Stomach smooth muscle (tissue), 2 donors: Measurements from ENCODE around the gene PEX1.
"Not testable (repeated sequence)": the region's sequence is repeated elsewhere in the genome, so short reads cannot be mapped to it uniquely, and the experiment has no call there.

ENCODE experiments used
- H3K27ac ChIP-seq: one replicate; pipeline ENCODE4 v1.7.0; 2013; ENCODE audit warnings: mild to moderate bottlenecking, low read length, inconsistent platforms
- H3K27me3 ChIP-seq, 2 donors: one replicate each; pipeline ENCODE4 v1.7.0; 2013; ENCODE audit warnings: low read length in 2 of 2; ENCODE audit not compliant: insufficient read depth in 2 of 2, control insufficient read depth in 1 of 2
- H3K36me3 ChIP-seq, 2 donors: one replicate each; pipeline ENCODE4 v1.7.0; 2013; ENCODE audit warnings: low read length in 2 of 2; ENCODE audit not compliant: control insufficient read depth in 2 of 2, insufficient read depth in 2 of 2
- H3K4me1 ChIP-seq: one replicate; pipeline ENCODE4 v1.7.0; 2013; ENCODE audit warnings: low read length; ENCODE audit not compliant: control insufficient read depth, insufficient read depth
- H3K4me3 ChIP-seq, 2 donors: one replicate each; pipeline ENCODE4 v1.7.0; 2013; ENCODE audit warnings: low read length in 2 of 2
- H3K9ac ChIP-seq, 2 donors: one replicate each; pipeline ENCODE4 v1.7.0; 2013; ENCODE audit warnings: low read length in 2 of 2, mild to moderate bottlenecking in 1 of 2
- H3K9me3 ChIP-seq, 2 donors: one replicate each; pipeline ENCODE4 v1.7.0; 2013; ENCODE audit warnings: low read length in 2 of 2; ENCODE audit not compliant: control insufficient read depth in 2 of 2
- donor health status: healthy.
- donor health status: Pancreatic carcinoma.

PEX1 gene

GRCh38 chr7:92504563-92504962 is 23.8 kb downstream of the PEX1 start:
- H3K9ac ChIP-seq = no peak overlapping the region
- no peaks in the 10 kb centered on the region for H3K4me1 ChIP-seq
- H3K36me3 ChIP-seq = peaks cover 22 to 41% of the 10 kb centered on the region in 2 donors
- no peaks in the 10 kb centered on the region for H3K9me3 ChIP-seq
- H3K27ac ChIP-seq = no peak overlapping the region
- no peak overlapping the region for H3K4me3 ChIP-seq
- no peaks in the 10 kb centered on the region for H3K27me3 ChIP-seq

- H3K9ac ChIP-seq = no peak overlapping the region
- H3K9me3 ChIP-seq = no peaks in the 10 kb centered on the region
- peaks cover 30 to 44% of the 10 kb centered on the region in 2 donors for H3K36me3 ChIP-seq
- H3K4me1 ChIP-seq = no peaks in the 10 kb centered on the region
- H3K27ac ChIP-seq = no peak overlapping the region
- H3K27me3 ChIP-seq = no peaks in the 10 kb centered on the region
- no peak overlapping the region for H3K4me3 ChIP-seq
Measured at GRCh38 chr7:92503767-92504166, 24.6 kb downstream of the PEX1 start.

- H3K27ac ChIP-seq = no peak overlapping the region
- no peak overlapping the region for H3K9ac ChIP-seq
- H3K4me3 ChIP-seq = no peak overlapping the region
- H3K27me3 ChIP-seq = no peaks in the 10 kb centered on the region
- H3K4me1 ChIP-seq = no peaks in the 10 kb centered on the region
- no peaks in the 10 kb centered on the region for H3K9me3 ChIP-seq
- peaks cover 37% of the 10 kb centered on the region in 2 donors for H3K36me3 ChIP-seq
Measured at GRCh38 chr7:92498557-92498956, 29.8 kb downstream of the PEX1 start.

- H3K36me3 ChIP-seq = peaks cover 42 to 44% of the 10 kb centered on the region in 2 donors
- H3K9me3 ChIP-seq = no peaks in the 10 kb centered on the region
- no peak overlapping the region for H3K4me3 ChIP-seq
- no peak overlapping the region for H3K9ac ChIP-seq
- H3K27me3 ChIP-seq = no peaks in the 10 kb centered on the region
- H3K27ac ChIP-seq = no peak overlapping the region
- H3K4me1 ChIP-seq = no peaks in the 10 kb centered on the region
Measured at GRCh38 chr7:92496876-92497275, 31.4 kb downstream of the PEX1 start.

- Histone ChIP-seq H3K9me3 (no peaks in the 10 kb centered on the region), H3K4me1 (no peaks in the 10 kb centered on the region), H3K27me3 (no peaks in the 10 kb centered on the region), H3K4me3 (no peak overlapping the region), H3K27ac (no peak overlapping the region), H3K9ac (no peak overlapping the region), H3K36me3 (peaks cover 33 to 41% of the 10 kb centered on the region in 2 donors)
Measured at GRCh38 chr7:92489634-92490033, 38.7 kb downstream of the PEX1 start.

- H3K27me3 ChIP-seq = no peaks in the 10 kb centered on the region
- no peaks in the 10 kb centered on the region for H3K4me1 ChIP-seq
- peaks cover 27 to 32% of the 10 kb centered on the region in 2 donors for H3K36me3 ChIP-seq
- no peak overlapping the region for H3K4me3 ChIP-seq
- H3K27ac ChIP-seq = no peak overlapping the region
- H3K9me3 ChIP-seq = no peaks in the 10 kb centered on the region
- H3K9ac ChIP-seq = no peak overlapping the region
Measured at GRCh38 chr7:92487804-92488203, 40.5 kb downstream of the PEX1 start.

GRCh38 chr7:92485974-92486373 is 42.3 kb downstream of the PEX1 start:
- Histone ChIP-seq H3K27ac (no peak overlapping the region), H3K4me3 (no peak overlapping the region), H3K36me3 (peaks cover 20 to 22% of the 10 kb centered on the region in 2 donors), H3K4me1 (no peaks in the 10 kb centered on the region), H3K9ac (no peak overlapping the region), H3K27me3 (no peaks in the 10 kb centered on the region), H3K9me3 (no peaks in the 10 kb centered on the region)

- Histone ChIP-seq H3K4me1 (no peaks in the 10 kb centered on the region), H3K4me3 (no peak overlapping the region), H3K27me3 (no peaks in the 10 kb centered on the region), H3K9me3 (no peaks in the 10 kb centered on the region), H3K9ac (no peak overlapping the region), H3K36me3 (peaks cover 16 to 20% of the 10 kb centered on the region in 2 donors), H3K27ac (no peak overlapping the region)
Measured at GRCh38 chr7:92485267-92485892, 42.9 kb downstream of the PEX1 start.

- not testable (repeated sequence) for H3K4me1 ChIP-seq, H3K27ac ChIP-seq, H3K4me3 ChIP-seq, H3K9ac ChIP-seq, H3K9me3 ChIP-seq, H3K27me3 ChIP-seq
- H3K36me3 ChIP-seq = peaks cover 10 to 20% of the 10 kb centered on the region in 2 donors
Measured at GRCh38 chr7:92484226-92484625, 44.1 kb downstream of the PEX1 start.

- H3K4me1 ChIP-seq, H3K27me3 ChIP-seq, H3K4me3 ChIP-seq, H3K27ac ChIP-seq, H3K9ac ChIP-seq, H3K9me3 ChIP-seq: not testable (repeated sequence)
- H3K36me3 ChIP-seq = peaks cover 8 to 18% of the 10 kb centered on the region in 2 donors
Measured at GRCh38 chr7:92483624-92484023, 44.7 kb downstream of the PEX1 start.

GRCh38 chr7:92479146-92479545 is 49.2 kb downstream of the PEX1 start:
- not testable (repeated sequence) for H3K36me3 ChIP-seq, H3K9ac ChIP-seq, H3K27me3 ChIP-seq, H3K4me1 ChIP-seq, H3K4me3 ChIP-seq, H3K9me3 ChIP-seq, H3K27ac ChIP-seq
